Activated CD8-positive, alpha-beta memory T cell treated with anti-CD3 and anti-CD28 coated beads, Interleukin-2, amount 50 U/mL, for 1 hour (primary cell): ENCODE data around the gene KLHL7.
"Not testable (repeated sequence)": the region's sequence is repeated elsewhere in the genome, so short reads cannot be mapped to it uniquely, and the experiment has no call there.

Experiments
- DNase-seq: peaks from one replicate; pipeline ENCODE4 v3.0.0-alpha.2; 2020; ENCODE audit errors: extremely low read depth

KLHL7 gene

DNA sequence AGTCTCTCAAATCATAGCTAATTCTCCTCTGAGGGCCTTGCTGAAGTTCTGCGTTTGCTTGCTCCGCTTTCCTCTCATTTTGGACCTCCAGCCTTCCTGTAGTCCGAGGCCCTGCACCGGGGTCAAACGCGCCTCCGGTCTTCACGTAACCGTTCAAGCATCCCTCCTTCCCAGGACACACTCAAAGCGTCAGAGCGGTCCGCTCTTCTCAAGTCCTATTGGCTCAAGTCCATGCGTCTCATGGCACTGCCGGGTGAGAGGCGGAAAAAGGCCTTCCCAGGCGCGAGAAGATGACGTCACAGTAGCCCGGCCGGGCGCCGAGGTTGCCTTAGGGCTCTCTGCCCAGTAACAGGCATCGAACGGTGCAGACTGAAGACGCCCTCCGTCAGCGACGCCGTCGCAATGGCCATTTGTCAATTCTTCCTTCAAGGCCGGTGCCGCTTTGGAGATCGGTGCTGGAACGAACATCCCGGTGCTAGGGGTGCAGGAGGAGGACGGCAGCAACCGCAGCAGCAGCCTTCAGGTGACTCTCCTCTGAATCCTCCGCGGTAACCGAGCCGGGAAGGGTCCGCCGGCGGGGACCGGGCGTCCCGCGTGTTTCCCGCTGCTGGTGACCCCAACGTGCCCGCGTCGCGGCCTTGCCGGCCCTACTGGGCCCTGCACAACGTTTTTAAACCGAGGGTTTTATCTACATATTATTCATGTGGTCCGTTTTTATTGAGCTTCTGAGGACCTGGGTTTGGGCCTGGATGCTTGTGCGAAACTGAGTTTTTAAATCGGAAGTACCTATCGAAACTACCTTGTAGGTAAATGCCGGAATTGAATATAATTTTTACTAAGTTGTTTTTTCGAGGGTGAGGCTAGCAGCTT is 76.3 kb downstream of the KLHL7 start, which contains the start of gene NUP42:
Gene NUP42, plus strand, starts transcription at position 365 of the 870 bp plus-strand sequence. Its CDS starts 38 bp downstream, at position 403.
- DNase-seq: peak; percentile 87

DNA sequence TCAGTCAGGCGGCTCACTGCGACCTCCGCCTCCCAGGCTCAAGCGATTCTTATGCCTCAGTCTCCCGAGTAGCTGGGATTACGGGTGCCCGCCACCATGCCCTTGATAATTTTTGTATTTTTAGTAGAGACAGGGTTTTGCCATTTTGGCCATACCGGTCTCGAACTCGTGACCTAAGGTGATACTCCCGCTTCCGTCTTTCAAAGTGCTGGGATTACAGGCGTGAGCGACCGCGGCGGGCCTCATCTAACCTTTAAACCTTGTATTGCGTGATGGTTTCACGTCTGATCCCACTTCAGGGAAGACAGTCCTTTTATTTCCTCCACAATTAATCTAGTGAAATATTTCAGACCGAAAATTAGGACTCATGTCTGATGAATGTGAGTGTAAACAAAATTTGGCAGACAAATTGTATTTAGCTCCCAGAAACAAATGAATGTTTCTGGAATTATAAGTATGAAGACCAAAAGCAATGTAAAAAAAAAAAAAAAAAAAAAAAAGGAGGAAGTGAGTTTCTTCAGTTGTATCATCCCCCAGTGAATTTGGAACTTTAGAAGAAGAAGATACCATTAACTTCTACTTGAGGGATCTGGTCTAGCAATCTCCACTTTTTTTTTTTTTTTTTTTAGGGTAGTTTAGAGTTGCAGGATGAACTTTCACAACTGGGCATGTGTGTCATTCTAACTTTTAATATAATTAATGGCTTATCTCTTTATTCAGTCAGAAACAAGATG is 77.9 kb downstream of the KLHL7 start:
- DNase-seq: no peak

DNA sequence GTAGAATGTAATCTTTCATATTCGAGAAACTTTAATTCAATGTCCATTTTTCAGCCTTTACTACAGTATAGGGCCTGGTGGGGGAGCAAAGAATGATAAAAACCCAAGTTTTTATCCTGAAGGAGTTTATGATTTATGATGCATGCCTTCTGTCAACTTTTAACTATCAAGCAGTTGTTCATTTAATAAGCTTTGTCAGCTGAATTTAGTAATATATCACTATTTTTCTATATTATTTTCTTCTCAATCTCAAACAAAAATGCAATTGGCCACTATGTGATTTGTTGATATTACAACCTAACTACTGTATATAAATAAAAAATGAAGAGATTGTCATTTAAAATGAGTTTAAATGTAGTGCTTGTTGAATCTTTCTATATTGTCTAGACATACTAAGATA is 78.7 kb downstream of the KLHL7 start:
- no peak for DNase-seq

DNA sequence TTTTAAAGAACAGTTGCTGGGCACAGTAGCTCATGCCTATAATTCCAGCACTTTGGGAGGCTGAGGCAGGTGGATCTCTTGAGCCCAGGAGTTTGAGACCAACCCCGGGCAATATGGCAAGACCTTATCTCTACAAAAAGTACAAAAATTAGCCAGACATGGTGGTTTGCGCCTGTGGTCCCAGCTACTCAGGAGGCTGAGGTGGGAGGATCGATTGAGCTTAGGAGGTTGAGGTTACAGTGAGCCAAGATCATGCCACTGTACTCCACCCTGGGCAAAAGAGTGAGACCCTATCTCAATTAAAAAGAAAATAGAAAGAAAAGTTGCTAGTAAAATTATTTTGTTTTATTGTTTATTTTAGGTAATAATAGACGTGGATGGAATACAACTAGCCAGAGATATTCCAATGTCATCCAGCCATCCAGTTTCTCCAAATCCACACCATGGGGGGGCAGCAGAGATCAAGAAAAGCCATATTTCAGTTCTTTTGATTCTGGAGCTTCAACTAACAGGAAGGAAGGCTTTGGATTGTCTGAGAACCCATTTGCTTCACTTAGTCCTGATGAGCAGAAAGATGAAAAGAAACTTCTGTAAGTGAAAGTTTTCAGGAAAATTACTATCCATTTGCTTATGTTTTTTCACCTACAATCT is 79.2 kb downstream of the KLHL7 start:
- no peak for DNase-seq

GRCh38 chr7:23185980-23186379 is 80.4 kb downstream of the KLHL7 start:
- no peak for DNase-seq

DNA sequence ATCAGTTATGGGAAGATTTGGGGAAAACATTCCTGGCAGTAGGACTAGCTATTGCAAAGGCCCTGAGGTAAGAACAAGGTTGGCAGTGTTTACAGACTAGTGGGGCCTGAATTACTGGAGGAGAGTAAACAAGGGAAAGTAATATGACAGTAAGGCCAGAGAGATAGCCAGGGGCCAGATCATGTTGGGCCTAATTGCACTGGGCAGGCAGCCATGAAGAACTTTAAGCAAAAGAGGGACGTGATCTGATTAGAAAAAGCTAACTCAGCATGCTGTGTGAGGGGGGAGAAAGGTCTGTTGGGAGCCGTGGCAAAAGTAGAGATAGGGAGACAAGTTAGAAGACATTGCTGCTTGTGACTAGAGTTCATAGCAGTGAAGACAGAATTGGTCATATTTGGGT is 85.4 kb downstream of the KLHL7 start:
- DNase-seq: no peak

- not testable (repeated sequence) for DNase-seq
Observed at GRCh38 chr7:23193650-23194227, 88.2 kb downstream of the KLHL7 start.

- DNase-seq: no peak
Observed at GRCh38 chr7:23196306-23196705, 90.7 kb downstream of the KLHL7 start.

DNA sequence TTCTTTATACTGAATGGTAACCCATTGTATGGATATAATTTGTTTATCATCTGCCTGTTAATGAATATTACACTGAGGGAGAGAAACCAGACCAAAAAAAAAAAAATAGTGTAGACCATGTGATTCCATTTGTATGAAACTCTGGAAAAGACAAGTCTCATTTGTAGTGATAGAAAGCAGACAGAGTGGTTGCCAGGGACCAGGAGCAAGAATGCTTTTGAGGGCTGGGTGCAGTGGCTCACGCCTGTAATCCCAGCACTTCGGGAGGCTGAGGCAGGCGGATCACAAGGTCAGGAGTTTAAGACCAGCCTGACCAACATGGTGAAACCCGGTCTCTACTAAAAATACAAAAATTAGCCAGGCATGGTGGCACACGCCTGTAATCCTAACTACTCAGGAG is 92.2 kb downstream of the KLHL7 start:
- not testable (repeated sequence) for DNase-seq

- DNase-seq: no peak
Observed at GRCh38 chr7:23200331-23200730, 94.7 kb downstream of the KLHL7 start.

GRCh38 chr7:23204241-23204640 is 98.7 kb downstream of the KLHL7 start:
- DNase-seq: no peak

GRCh38 chr7:23205577-23205908 is 100.0 kb downstream of the KLHL7 start:
- DNase-seq: no peak

- no peak for DNase-seq
Observed at GRCh38 chr7:23205909-23206767, 100.6 kb downstream of the KLHL7 start.

- DNase-seq: no peak
Observed at GRCh38 chr7:23207021-23207420, 101.4 kb downstream of the KLHL7 start.

DNA sequence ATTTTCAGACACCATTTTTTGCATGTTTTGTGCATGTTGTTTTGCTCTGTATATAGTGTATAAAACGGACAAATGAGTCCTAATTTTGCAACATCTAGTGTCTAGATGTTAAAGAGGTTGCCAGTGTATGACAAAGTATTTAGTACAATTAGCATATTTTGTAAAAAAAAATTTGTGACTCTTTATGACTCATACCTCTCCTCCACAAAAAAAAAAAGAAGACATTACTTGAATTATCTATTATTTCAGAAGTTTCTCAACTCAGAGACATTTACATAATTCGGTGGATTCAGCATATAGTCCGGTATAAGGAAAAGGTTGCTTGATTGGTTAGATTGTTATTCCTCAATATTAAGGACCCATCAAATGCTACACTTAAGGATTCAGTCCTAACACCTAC is 102.3 kb downstream of the KLHL7 start:
- no peak for DNase-seq

DNA sequence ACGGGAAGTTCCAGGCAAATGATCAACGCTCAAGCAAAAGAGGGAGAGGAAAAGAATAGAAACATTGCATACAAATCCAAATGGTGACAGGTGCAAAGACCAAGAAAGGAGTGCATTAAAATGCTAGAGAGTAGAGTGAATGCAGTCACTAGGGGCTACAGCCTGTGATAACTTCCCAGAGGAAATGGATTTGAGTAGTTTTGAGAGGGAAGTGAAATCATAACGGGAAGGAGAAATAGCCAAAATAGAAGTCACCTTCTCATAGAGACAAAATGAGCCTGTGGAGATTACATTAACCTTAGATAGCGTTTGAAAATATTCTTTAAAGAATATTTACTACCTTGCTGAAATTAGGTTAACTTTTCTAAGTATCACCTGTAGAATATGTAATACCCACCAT is 102.7 kb downstream of the KLHL7 start:
- DNase-seq: no peak

DNA sequence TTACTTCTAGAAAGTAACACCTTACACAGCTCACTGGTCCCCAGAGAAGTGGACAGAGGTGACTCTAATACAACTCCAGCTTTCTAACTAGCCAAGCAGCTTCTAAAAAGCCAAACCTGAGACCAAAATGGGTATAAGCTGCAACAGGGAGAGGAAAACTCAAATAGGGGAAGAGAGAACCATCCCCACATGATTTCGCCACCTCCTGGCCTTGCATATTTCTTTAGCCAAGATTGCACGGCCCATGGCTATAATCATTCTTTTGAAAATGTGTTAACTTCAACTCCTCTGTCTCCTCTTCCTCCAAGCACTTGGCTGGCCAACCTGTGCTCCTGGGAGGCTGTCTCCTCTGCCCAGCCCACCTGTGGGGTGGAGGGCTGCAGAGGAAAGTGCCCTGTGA is 104.9 kb downstream of the KLHL7 start:
- no peak for DNase-seq

DNA sequence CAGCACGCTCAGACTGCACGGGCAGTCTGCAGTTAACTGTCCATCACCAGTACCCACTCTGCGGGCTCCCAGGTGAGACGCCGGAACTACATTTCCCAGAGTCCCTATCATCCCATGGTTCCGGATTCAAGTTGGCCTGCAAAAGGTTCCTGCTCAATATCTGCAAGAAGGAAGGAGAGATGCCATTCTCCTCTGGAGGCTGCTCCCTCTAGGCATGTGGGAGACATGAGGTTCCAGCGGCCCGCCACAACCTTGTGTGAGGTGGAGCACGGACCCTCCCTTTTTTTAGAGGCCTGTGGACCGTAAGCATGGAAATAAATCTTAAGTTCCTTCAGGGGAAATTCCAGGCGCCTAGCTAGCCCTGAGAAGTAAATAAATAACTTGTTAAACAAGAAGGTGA is 106.0 kb downstream of the KLHL7 start:
- DNase-seq: no peak

- no peak for DNase-seq
Observed at GRCh38 chr7:23212395-23212794, 106.8 kb downstream of the KLHL7 start.

GRCh38 chr7:23212841-23213240 is 107.3 kb downstream of the KLHL7 start:
- no peak for DNase-seq

GRCh38 chr7:23213755-23214154 is 108.2 kb downstream of the KLHL7 start:
- DNase-seq: no peak
